COLO668 (cell line): ENCODE results near the gene PRDM10.
"Not testable (repeated sequence)": the region's sequence is repeated elsewhere in the genome, so short reads cannot be mapped to it uniquely, and the experiment has no call there.

Experiments
- DNase-seq: peaks from one replicate; lab custom pipeline; 2025; ENCODE audit not compliant: unreplicated experiment; lab: John Stamatoyannopoulos, UW

Gene PRDM10

DNA sequence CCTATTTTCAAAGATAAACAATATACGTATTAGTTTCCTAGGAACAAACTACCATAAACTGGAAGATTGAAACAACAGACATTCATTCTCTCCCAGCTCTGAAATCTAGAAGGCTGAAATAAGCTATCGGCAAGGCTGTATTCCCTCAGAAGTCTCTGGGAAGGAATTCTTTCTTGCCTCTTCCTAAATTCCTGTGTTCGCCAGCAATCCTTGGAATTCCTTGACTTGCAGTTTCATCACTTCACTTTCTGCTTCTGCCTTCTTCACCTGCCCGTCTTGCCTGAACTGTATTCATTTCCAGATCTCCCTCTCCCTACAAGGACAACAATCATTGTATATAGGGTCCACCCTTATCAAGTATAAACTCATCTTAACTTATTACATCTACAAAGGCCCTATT is 17.7 kb upstream of the PRDM10 start:
- DNase-seq = no peak

GRCh38 chr11:130015846-130016245 is 13.2 kb upstream of the PRDM10 start:
- DNase-seq = not testable (repeated sequence)

GRCh38 chr11:130008326-130008725 is 5.7 kb upstream of the PRDM10 start:
- no peak for DNase-seq

DNA sequence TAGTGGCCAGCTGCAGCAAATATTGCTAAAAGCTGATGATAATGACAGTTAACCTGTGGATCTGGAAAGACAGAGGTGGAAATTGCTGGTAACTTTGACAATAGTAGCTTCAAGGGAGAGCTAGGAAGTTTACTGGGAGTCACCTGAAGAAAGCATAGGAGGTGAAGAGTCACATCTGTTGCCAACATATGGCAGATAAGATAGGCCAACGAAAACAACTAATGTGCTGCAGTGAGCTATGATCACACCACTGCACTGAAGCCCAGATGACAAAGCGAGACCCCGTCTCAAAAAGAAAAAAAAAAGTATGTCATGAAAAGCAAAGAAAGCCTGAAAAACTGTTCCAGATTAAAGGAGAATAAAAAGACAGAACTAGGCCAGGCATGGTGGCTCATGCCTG is 4.3 kb upstream of the PRDM10 start:
- DNase-seq = no peak

DNA sequence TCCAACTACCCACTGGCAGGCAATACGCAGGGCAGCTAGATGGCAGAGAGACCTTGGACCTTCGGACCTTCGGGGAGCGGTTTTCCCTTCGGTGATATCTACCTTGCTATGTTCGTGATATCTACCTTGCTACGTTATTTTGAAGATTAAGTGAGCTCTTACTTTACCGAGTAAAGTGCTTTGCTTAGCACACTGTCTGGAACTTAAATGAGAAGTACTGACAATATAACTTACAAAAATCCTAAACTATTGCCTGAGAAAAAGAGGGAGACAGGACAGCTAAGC is 1.0 kb upstream of the PRDM10 start:
- DNase-seq = peak; percentile 73

GRCh38 chr11:130002846-130003716 is 446 bp upstream of the PRDM10 start:
- DNase-seq = peak; percentile 96

DNA sequence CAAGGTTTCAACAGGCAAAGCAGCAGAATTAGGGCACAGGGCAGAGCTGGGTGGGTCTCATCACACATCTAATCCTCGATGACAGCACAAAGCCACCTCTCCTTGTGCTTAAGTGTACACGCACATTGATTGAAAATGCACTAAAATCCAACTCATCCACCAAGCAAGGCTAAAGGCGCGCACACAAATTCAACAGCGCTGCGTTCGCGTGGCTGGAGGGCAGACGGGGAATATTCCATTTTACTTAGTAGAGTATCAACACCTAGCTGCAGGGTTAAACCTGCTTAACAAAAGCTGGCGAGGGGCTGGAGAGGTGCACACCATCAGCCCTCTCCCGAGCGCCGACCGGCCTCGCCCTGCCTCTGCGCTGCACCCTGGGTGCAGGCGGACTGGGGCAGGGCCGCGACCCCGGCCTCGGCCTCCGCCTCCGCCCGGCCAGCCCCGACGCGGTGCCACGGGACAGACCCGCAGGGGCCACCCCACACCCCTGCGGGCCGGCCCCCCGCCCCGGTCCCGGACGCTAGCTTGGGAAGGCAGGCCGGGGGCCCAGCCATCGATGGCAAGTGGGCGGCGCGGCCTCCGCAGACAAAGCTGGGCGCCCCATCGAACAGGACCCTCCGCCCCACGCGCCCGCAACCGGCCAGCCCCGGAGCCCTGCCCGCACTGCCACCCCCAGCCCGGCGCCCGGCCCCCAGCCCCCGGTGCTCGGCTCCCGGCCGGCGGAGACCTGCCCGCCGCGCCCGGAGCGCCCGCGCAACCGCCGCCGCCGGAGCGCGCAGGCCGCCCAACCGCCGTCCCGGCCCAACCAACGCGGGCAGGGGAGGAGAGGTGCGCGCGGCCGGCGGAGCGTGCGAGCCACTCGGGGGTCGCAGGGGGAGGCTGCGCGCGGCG is 929 bp downstream of the PRDM10 start:
- DNase-seq = peak; percentile 87

DNA sequence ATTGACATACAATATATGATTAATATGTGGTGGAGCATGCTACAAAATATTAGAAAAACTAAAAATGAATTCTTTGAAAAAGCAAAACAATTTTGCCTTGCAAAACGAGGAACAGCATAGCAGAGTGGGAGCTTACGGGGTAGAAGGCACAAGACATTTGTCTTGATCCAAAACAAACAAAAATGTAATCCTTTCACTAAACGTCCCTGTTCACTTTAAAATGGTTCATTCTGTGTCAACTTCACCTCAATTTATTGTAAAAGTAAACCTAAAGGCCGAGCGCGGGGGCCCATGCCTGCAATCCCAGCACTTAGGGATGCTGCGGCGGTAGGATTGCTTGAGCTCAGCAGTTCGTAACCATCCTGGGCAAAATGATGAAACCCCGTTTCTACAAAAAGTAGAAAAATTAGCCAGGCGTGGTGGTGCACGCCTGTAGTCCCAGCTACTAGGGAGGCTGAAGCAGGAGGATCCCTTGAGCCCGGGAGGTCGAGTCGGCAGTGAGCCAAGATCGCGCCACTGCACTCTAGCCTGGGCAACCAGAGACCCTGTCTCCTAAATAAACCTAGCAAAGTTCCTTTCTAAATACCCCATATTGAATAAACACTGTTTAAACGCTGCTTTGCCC is 2.0 kb downstream of the PRDM10 start:
- no peak for DNase-seq

GRCh38 chr11:129999407-129999806 is 3.2 kb downstream of the PRDM10 start:
- DNase-seq = no peak

DNA sequence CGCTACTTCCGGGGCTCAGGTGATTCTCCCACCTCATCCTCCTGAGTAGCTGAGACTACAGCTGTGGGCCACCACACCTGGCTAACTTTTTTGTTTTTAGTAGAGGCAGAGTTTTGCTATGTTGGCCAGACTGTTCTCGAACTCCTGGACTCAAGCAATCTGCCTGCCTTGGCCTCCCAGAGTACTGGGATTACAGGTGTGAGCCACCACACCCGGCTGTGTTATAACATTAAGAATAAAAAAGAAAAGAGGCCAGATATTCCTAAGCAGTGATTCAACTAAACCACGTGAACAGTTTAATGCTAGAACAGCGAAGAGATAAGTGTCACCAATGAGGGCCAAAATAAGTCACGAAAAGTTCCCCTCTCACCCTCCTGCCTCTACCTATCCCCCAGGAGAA is 3.7 kb downstream of the PRDM10 start:
- no peak for DNase-seq

GRCh38 chr11:129998107-129998506 is 4.5 kb downstream of the PRDM10 start:
- DNase-seq = no peak

- DNase-seq = no peak
These were observed 5.1 kb downstream of the PRDM10 start for GRCh38 chr11:129997513-129997912.

GRCh38 chr11:129996113-129996870 is 6.3 kb downstream of the PRDM10 start:
- no peak for DNase-seq

- DNase-seq = no peak
These were observed 7.5 kb downstream of the PRDM10 start for GRCh38 chr11:129995163-129995562.

GRCh38 chr11:129992161-129992944 is 10.3 kb downstream of the PRDM10 start:
- peak; percentile 70 for DNase-seq

DNA sequence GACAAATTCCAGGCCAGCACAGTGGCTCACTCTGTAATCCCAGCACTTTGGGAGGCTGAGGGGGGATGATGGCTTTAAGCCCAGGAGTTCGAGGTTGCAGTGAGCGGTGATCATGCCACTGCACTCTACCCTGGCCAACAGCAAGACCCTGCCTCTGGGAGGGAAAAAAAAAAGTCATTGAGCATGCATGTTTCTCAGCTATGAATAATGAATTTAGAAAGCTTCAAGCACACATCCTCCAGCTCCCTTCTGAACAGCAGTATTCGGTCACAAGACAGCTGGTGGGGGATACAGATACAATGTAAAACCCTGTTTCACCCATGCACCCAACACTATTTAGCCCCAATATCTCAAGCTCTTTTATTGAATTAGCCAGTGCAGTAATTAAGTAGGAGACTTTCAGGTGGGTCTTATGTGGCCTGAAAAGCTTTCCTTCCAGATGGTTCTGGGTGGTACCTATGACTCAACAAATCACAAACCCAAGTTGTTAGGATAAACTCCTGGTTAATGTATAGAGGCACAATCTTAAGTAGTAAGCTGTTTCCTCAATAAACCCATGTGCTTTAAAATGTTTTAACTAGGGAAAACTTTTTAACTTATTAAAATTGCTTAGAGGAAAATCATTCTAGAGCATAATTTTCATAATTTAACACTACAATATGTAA is 13.4 kb downstream of the PRDM10 start:
- no peak for DNase-seq

DNA sequence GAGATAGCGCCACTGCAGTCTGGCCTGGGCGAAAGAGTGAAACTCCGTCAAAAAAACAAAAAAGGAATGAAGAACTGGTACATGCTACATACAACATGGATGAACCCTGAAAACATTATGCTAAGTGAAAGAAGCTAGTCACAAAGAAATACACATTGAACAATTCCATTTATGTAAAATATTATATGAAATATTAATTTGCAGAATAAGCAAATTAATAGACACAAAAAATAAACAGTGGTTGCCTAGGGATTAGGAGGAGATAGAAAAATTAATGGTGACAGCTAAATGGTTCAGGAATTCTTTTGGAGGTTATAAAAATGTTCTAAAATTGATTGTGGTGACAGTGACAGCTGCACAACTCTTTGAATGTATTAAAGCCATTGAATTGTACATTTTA is 14.7 kb downstream of the PRDM10 start:
- no peak for DNase-seq

- DNase-seq = no peak
These were observed 16.8 kb downstream of the PRDM10 start for GRCh38 chr11:129985823-129986222.

GRCh38 chr11:129980086-129980485 is 22.5 kb downstream of the PRDM10 start:
- no peak for DNase-seq
